Vagina (tissue), 2 donors: ENCODE measurements around the gene POLN. TPM values are rescaled to one million over a fixed set of nuclear protein-coding genes. Genes with fewer than 3 reads are reported as not detected.
A peak's percentile ranks its signal among the peaks of the same experiment; 100 is the strongest.

Experiments used
- DNase-seq, 2 donors: peaks; one replicate each; pipeline ENCODE4 v3.0.0-alpha.2; 2017; ENCODE audit errors: extremely low spot score in 2 of 2
- H3K27ac ChIP-seq: fragments of 200-600 bp; sonication (generic); one replicate; pipeline ENCODE4 v1.5.1; 2019
- H3K27me3 ChIP-seq: fragments of 200-600 bp; sonication (generic); one replicate; pipeline ENCODE4 v1.5.1; 2019
- H3K36me3 ChIP-seq, 2 donors: fragments of 200-600 bp; sonication (generic); one replicate each; pipeline ENCODE4 v1.5.1; 2017 to 2019
- H3K4me1 ChIP-seq: fragments of 200-600 bp; sonication (generic); one replicate; pipeline ENCODE4 v1.5.1; 2019
- H3K4me3 ChIP-seq, 2 donors: fragments of 200-600 bp; sonication (generic); 1 replicate in 1 of 2; 2 replicates in 1 of 2; pipeline ENCODE4 v1.5.1; 2016 to 2019
- H3K9me3 ChIP-seq: fragments of 200-600 bp; sonication (generic); one replicate; pipeline ENCODE4 v1.5.1; 2019
- CTCF ChIP-seq, 3 experiments: fragments of 450-650 bp in 2 of 3; fragments of 200-600 bp in 1 of 3; sonication (generic) in 1 of 3; IDR thresholded peaks; one replicate each; pipeline ENCODE4 v1.5.1; 2017 to 2019; ENCODE audit warnings: antibody characterized with exemption in 3 of 3, mild to moderate bottlenecking in 2 of 3, moderate library complexity in 2 of 3
- POLR2A ChIP-seq, 2 donors: fragments of 450-650 bp; IDR thresholded peaks; one replicate each; pipeline ENCODE4 v1.6.1; 2017; ENCODE audit warnings: antibody characterized with exemption in 2 of 2, mild to moderate bottlenecking in 2 of 2, moderate library complexity in 2 of 2
- POLR2AphosphoS5 ChIP-seq, 2 donors: sonication (generic); formaldehyde crosslinking; IDR thresholded peaks; one replicate each; pipeline ENCODE4 v1.9.0; 2017; ENCODE audit warnings: antibody characterized with exemption in 2 of 2, mild to moderate bottlenecking in 2 of 2, low read depth in 1 of 2; ENCODE audit not compliant: insufficient read depth in 1 of 2
- intact Hi-C: fragments of 100-400 bp; cut with DNase I; formaldehyde crosslinking; loops from one replicate; pipeline ENCODE4 v1.15.1; 2023
- total RNA-seq: library from RNA; depleted of rRNA; stranded (reverse); fragments of >200 nt; gene quantifications from one replicate; pipeline ENCODE4 v1.2.3, GENCODE V29; 2016

POLN gene
- total RNA-seq, 1 donor from 2014 or later: 3.9 TPM

- Histone ChIP-seq H3K27ac (peak overlapping the region; percentile 91), H3K27me3 (no peaks in the 10 kb centered on the region), H3K9me3 (no peaks in the 10 kb centered on the region), H3K36me3 (peaks cover 0 to 15% of the 10 kb centered on the region in 2 donors), H3K4me1 (peaks cover 82% of the 10 kb centered on the region), H3K4me3 (no peak overlapping the region)
- TF ChIP-seq POLR2A (IDR thresholded peaks at IDR 0.05): no peak
- TF ChIP-seq POLR2AphosphoS5 (IDR thresholded peaks at IDR 0.05; ENCODE audit: insufficient read depth in 1 of 2, low read depth in 1 of 2): no peak
- TF ChIP-seq CTCF (IDR thresholded peaks at IDR 0.05): no peak
- intact Hi-C loops: no loop called here
- peak; percentile 86 to 93 for DNase-seq
These were observed 16.4 kb upstream of the POLN start for GRCh38 chr4:2258091-2259035.

- no peaks in the 10 kb centered on the region for H3K9me3 ChIP-seq
- no peaks in the 10 kb centered on the region for H3K27me3 ChIP-seq
- peak overlapping the region in 1 of 2 donors; percentile 11 for H3K4me3 ChIP-seq
- intact Hi-C loops: no loop called here
- H3K36me3 ChIP-seq: peaks cover 0 to 20% of the 10 kb centered on the region in 2 donors
- H3K27ac ChIP-seq: peak overlapping the region; percentile 88
- peaks cover 78% of the 10 kb centered on the region for H3K4me1 ChIP-seq
- peak; percentile 82 to 89 for DNase-seq
- TF ChIP-seq CTCF (IDR thresholded peaks at IDR 0.05): no peak
These were observed 15.6 kb upstream of the POLN start for GRCh38 chr4:2257361-2258081.

GRCh38 chr4:2256781-2257191 is 14.9 kb upstream of the POLN start:
- H3K9me3 ChIP-seq: no peaks in the 10 kb centered on the region
- no peaks in the 10 kb centered on the region for H3K27me3 ChIP-seq
- H3K4me1 ChIP-seq: peaks cover 77% of the 10 kb centered on the region
- peak overlapping the region; percentile 88 for H3K27ac ChIP-seq
- H3K36me3 ChIP-seq: peaks cover 0 to 20% of the 10 kb centered on the region in 2 donors
- peak in 1 of 2 donors; percentile 82 for DNase-seq
- intact Hi-C loops: no loop called here
- peak overlapping the region in 1 of 2 donors; percentile 11 for H3K4me3 ChIP-seq
- peak in 1 of 2 donors; percentile 52 for TF ChIP-seq POLR2AphosphoS5 (IDR thresholded peaks at IDR 0.05; ENCODE audit: insufficient read depth in 1 of 2, low read depth in 1 of 2)
- TF ChIP-seq POLR2A (IDR thresholded peaks at IDR 0.05): no peak
- TF ChIP-seq CTCF (IDR thresholded peaks at IDR 0.05): no peak

GRCh38 chr4:2256156-2256731 is 14.3 kb upstream of the POLN start:
- H3K9me3 ChIP-seq: no peaks in the 10 kb centered on the region
- peak overlapping the region in 1 of 2 donors; percentile 36 for H3K4me3 ChIP-seq
- peak overlapping the region; percentile 88 for H3K27ac ChIP-seq
- intact Hi-C loops: no loop called here
- H3K36me3 ChIP-seq: peaks cover 0 to 25% of the 10 kb centered on the region in 2 donors
- DNase-seq: peak in 1 of 2 donors; percentile 83
- TF ChIP-seq POLR2AphosphoS5 (IDR thresholded peaks at IDR 0.05; ENCODE audit: insufficient read depth in 1 of 2, low read depth in 1 of 2): no peak
- TF ChIP-seq POLR2A (IDR thresholded peaks at IDR 0.05): no peak
- H3K4me1 ChIP-seq: peaks cover 77% of the 10 kb centered on the region
- H3K27me3 ChIP-seq: no peaks in the 10 kb centered on the region

GRCh38 chr4:2255501-2256155 is 13.7 kb upstream of the POLN start:
- intact Hi-C loops: no loop called here
- peak in 1 of 2 donors; percentile 87 for DNase-seq
- H3K4me3 ChIP-seq: peak overlapping the region in 1 of 2 donors; percentile 36
- H3K9me3 ChIP-seq: no peaks in the 10 kb centered on the region
- H3K27ac ChIP-seq: peak overlapping the region; percentile 88
- H3K4me1 ChIP-seq: peaks cover 72% of the 10 kb centered on the region
- no peaks in the 10 kb centered on the region for H3K27me3 ChIP-seq
- H3K36me3 ChIP-seq: peaks cover 0 to 31% of the 10 kb centered on the region in 2 donors
- TF ChIP-seq POLR2AphosphoS5 (IDR thresholded peaks at IDR 0.05; ENCODE audit: insufficient read depth in 1 of 2, low read depth in 1 of 2) (peak in 1 of 2 donors; percentile 26), CTCF (IDR thresholded peaks at IDR 0.05) (no peak), POLR2A (IDR thresholded peaks at IDR 0.05) (no peak)
